Breast epithelium (tissue), 4 donors: ENCODE measurements around the gene RAP1GAP2. TPM values are rescaled to one million over a fixed set of nuclear protein-coding genes. Genes with fewer than 3 reads are reported as not detected.
A peak's percentile ranks its signal among the peaks of the same experiment; 100 is the strongest.
"Not testable (repeated sequence)": the region's sequence is repeated elsewhere in the genome, so short reads cannot be mapped to it uniquely, and the experiment has no call there.

Experiments used
- DNase-seq, 2 donors: peaks; one replicate each; pipeline ENCODE4 v3.0.0-alpha.2; 2019; ENCODE audit warnings: low spot score in 2 of 2
- H3K27ac ChIP-seq, 2 donors: fragments of 200-600 bp; sonication (generic) in 1 of 2; one replicate each; pipeline ENCODE4 v1.5.1; 2016 to 2019; ENCODE audit warnings: mild to moderate bottlenecking in 1 of 2
- H3K27me3 ChIP-seq, 2 donors: fragments of 200-600 bp; sonication (generic) in 1 of 2; one replicate each; pipeline versions ENCODE4 v1.5.1 to v1.6.0; 2017 to 2019; ENCODE audit warnings: control low read depth in 1 of 2, mild to moderate bottlenecking in 1 of 2
- H3K36me3 ChIP-seq: fragments of 200-600 bp; one replicate; pipeline ENCODE4 v1.5.1; 2019
- H3K4me1 ChIP-seq, 2 donors: fragments of 200-600 bp; sonication (generic); one replicate each; pipeline ENCODE4 v1.5.1; 2016 to 2019; ENCODE audit warnings: control low read depth in 1 of 2
- H3K4me3 ChIP-seq, 3 donors: fragments of 200-600 bp; sonication (generic); 1 replicate in 2 of 3; 2 replicates in 1 of 3; pipeline ENCODE4 v1.5.1; 2016 to 2019; ENCODE audit warnings: mild to moderate bottlenecking in 3 of 3, moderate library complexity in 2 of 3
- H3K9me3 ChIP-seq, 2 donors: fragments of 200-600 bp; sonication (generic) in 1 of 2; one replicate each; pipeline ENCODE4 v1.5.1; 2016 to 2019; ENCODE audit warnings: control low read depth in 1 of 2
- POLR2A ChIP-seq: fragments of 450-650 bp; IDR thresholded peaks from one replicate; pipeline ENCODE4 v1.6.1; 2016; ENCODE audit warnings: antibody characterized with exemption, mild to moderate bottlenecking, moderate library complexity
- POLR2AphosphoS5 ChIP-seq, 3 donors: sonication (generic); formaldehyde crosslinking; IDR thresholded peaks; one replicate each; pipeline ENCODE4 v1.6.1; 2017; ENCODE audit warnings: antibody characterized with exemption in 3 of 3
- intact Hi-C: fragments of 100-400 bp; cut with DNase I; formaldehyde crosslinking; loops from one replicate; pipeline ENCODE4 v1.15.1; 2023; ENCODE audit warnings: low total_unique reads
- total RNA-seq, 3 donors: library from RNA; depleted of rRNA; stranded (reverse); fragments of >200 nt; gene quantifications; one replicate each; pipeline ENCODE4 v1.1.0, GENCODE V29; 2016
- TF ChIP-seq, protein P1 (sequence below), 3 donors: fragments of 450-650 bp; IDR thresholded peaks; one replicate each; pipeline ENCODE4 v1.5.1; 2016 to 2017; ENCODE audit warnings: antibody characterized with exemption in 3 of 3, mild to moderate bottlenecking in 3 of 3, moderate library complexity in 3 of 3

Gene RAP1GAP2
- total RNA-seq, 3 donors from 2014 or later: 5.3 to 23.4 (median 10.8) TPM

DNA sequence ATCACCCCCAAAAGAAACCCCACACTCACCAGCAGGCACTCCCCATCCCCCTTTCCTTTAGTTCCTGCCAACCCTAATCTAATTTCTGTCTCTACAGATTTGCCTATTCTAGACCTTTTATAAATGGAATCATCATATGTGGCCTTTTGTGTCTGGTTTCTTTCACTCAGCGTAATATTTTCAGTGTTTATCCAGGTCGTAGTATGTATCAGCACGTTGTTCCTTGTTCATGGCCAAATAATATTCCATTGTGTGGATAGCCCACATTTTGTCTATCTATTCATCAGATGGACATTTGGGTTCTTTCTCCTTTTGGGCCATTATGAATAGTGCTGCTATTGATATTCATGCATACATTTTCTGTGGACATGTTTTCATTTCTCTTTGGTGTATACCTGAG is 193.6 kb downstream of the RAP1GAP2 start:
- TF ChIP-seq POLR2A (no peak), POLR2AphosphoS5 (IDR thresholded peaks at IDR 0.05) (no peak)
- TF ChIP-seq, protein P1, sequence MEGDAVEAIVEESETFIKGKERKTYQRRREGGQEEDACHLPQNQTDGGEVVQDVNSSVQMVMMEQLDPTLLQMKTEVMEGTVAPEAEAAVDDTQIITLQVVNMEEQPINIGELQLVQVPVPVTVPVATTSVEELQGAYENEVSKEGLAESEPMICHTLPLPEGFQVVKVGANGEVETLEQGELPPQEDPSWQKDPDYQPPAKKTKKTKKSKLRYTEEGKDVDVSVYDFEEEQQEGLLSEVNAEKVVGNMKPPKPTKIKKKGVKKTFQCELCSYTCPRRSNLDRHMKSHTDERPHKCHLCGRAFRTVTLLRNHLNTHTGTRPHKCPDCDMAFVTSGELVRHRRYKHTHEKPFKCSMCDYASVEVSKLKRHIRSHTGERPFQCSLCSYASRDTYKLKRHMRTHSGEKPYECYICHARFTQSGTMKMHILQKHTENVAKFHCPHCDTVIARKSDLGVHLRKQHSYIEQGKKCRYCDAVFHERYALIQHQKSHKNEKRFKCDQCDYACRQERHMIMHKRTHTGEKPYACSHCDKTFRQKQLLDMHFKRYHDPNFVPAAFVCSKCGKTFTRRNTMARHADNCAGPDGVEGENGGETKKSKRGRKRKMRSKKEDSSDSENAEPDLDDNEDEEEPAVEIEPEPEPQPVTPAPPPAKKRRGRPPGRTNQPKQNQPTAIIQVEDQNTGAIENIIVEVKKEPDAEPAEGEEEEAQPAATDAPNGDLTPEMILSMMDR (IDR thresholded peaks at IDR 0.05): no peak
- no peak for DNase-seq
- intact Hi-C loops: no loop called here
- no peaks in the 10 kb centered on the region for H3K4me1 ChIP-seq
- no peaks in the 10 kb centered on the region for H3K9me3 ChIP-seq
- no peaks in the 10 kb centered on the region for H3K27me3 ChIP-seq
- H3K4me3 ChIP-seq: no peak overlapping the region
- H3K36me3 ChIP-seq: no peaks in the 10 kb centered on the region
- H3K27ac ChIP-seq: no peak overlapping the region

DNA sequence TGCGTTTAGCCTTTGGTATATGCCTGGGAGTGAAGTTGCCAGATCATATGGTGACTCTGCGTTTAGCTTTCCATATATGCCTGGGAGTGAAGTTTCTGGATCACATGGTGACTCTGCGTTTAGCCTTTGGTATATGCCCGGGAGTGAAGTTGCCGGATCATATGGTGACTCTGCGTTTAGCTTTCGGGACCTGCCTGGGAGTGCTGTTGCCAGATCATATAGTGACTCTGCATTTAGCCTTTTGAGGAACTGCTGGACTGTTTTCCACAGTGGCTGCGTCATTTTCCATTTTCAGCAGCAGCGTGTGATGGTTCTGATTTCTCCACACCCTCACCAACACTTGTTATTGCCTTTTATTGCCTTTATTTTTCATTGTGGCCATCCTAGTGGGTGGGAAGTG is 194.2 kb downstream of the RAP1GAP2 start:
- DNase-seq: peak in 1 of 2 donors; percentile 2
- Histone ChIP-seq H3K4me1 (no peaks in the 10 kb centered on the region), H3K9me3 (no peaks in the 10 kb centered on the region), H3K27me3 (no peaks in the 10 kb centered on the region), H3K4me3 (no peak overlapping the region), H3K27ac (no peak overlapping the region), H3K36me3 (no peaks in the 10 kb centered on the region)
- intact Hi-C loops: no loop called here
- TF ChIP-seq POLR2A (no peak), POLR2AphosphoS5 (IDR thresholded peaks at IDR 0.05) (no peak)
- TF ChIP-seq, protein P1 (IDR thresholded peaks at IDR 0.05): no peak

DNA sequence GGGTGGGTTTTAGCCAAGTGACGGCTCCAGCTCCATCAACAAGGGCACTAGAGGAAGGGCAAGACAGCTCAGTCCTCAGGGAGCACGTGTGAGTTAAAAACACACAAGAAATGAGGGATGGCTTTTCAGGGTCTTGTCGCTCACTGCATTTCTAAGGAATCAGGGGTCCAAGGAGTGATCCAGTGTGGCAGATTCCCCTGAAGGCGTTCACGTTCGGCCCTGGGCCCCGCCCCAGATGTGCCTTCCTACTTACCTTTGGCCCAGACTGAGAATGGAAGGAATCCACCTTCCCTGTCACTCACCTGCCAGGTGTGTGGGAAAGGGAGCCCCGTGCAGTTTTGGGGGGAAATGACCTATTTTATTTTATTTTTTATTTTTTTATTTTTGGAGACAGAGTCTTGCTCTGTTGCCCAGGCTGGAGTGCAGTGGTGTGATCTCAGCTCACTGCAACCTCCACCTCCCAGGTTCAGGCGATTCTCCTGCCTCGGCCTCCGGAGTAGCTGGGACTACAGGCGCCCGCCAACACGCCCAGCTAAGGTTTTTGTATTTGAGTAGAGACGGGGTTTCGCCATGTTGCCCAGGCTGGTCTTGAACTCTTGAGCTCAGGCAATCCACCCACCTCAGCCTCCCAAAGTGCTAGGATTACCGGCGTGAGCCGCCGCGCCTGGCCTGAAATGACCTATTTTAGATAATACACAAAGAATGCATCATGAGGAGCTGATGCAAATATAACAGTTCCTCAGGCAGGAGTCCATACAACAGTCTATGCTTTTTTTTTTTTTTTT is 195.3 kb downstream of the RAP1GAP2 start:
- DNase-seq, H3K4me3 ChIP-seq, H3K4me1 ChIP-seq, H3K36me3 ChIP-seq, H3K9me3 ChIP-seq, H3K27me3 ChIP-seq, intact Hi-C loops, H3K27ac ChIP-seq: not testable (repeated sequence)

DNA sequence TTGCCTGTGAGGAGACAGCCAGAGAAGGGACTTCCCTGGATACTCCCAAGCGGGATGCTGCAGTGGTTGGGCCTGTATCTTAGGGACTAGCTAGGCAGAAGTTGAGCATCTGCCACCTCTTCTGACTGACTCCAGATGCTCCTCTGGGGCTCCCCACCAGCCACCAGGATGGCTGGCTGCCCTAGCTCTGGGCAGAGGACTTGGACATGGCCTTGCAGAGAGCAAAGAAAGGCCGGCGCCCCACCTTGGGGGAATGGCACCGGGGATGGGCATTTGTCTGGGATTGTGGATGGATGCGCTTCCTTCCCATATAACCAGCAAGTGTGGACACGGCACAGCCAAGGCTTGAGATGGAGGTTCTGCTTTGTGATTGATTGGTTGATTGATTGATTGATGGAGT is 198.2 kb downstream of the RAP1GAP2 start:
- H3K4me3 ChIP-seq: no peak overlapping the region
- no peaks in the 10 kb centered on the region for H3K4me1 ChIP-seq
- DNase-seq: no peak
- H3K27ac ChIP-seq: peak overlapping the region in 1 of 2 donors; percentile 87
- TF ChIP-seq POLR2A (no peak), POLR2AphosphoS5 (IDR thresholded peaks at IDR 0.05) (no peak)
- TF ChIP-seq, protein P1 (IDR thresholded peaks at IDR 0.05): no peak
- H3K36me3 ChIP-seq: no peaks in the 10 kb centered on the region
- no peaks in the 10 kb centered on the region for H3K9me3 ChIP-seq
- H3K27me3 ChIP-seq: no peaks in the 10 kb centered on the region
- intact Hi-C loops: no loop called here

DNA sequence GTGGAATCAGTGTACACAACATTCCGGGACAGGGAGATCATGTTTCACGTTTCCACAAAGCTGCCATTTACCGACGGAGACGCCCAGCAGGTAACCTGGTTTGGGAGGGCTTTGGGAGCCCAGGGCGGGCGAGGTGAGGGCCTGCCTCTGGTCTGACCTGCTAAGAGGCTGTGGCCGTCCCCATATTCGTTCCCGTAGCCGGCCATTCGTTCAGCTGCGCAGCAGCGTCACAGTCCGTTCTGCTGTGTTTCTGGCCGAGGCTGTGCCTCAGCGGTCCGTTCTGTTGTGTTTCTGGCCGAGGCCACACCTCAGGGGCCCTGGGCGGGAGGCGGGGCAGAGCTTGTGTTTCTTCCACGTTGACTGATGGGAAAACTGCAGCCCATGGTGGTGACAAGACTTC is 199.1 kb downstream of the RAP1GAP2 start:
- TF ChIP-seq, protein P1 (IDR thresholded peaks at IDR 0.05): no peak
- TF ChIP-seq POLR2AphosphoS5 (IDR thresholded peaks at IDR 0.05): no peak
- Histone ChIP-seq H3K27ac (peak overlapping the region; percentile 87 to 88), H3K4me1 (no peaks in the 10 kb centered on the region), H3K9me3 (no peaks in the 10 kb centered on the region), H3K4me3 (no peak overlapping the region), H3K36me3 (no peaks in the 10 kb centered on the region), H3K27me3 (no peaks in the 10 kb centered on the region)
- DNase-seq: peak in 1 of 2 donors; percentile 68
- intact Hi-C loops: no loop called here
